Activated naive CD4-positive, alpha-beta T cell treated with anti-CD3 and anti-CD28 coated beads, Interleukin-2, amount 50 U/mL, for 72 hours (primary cell): ENCODE results near the gene EXOC6. TPM values are rescaled to one million over a fixed set of nuclear protein-coding genes. Genes with fewer than 3 reads are reported as not detected.
A peak's percentile ranks its signal among the peaks of the same experiment; 100 is the strongest.

Experiments
- ATAC-seq, 2 donors: fragments of 150-1000 bp; cut with Tn5 transposase; 2 replicates each; pipeline ENCODE4 v1.10.0; 2021; ENCODE audit warnings: mild to moderate bottlenecking in 2 of 2, moderate library complexity in 2 of 2
- DNase-seq, 2 donors: peaks; one replicate each; pipeline ENCODE4 v3.0.0; 2021 to 2022; ENCODE audit warnings: low spot score in 2 of 2
- H3K27ac Mint-ChIP-seq, 2 donors: one replicate each; pipeline ENCODE4 v1.8.0; 2022; ENCODE audit warnings: mild to moderate bottlenecking in 2 of 2, mixed read lengths in 2 of 2
- H3K36me3 Mint-ChIP-seq, 2 donors: one replicate each; pipeline ENCODE4 v1.8.0; 2022; ENCODE audit warnings: mixed read lengths in 2 of 2
- H3K9me3 Mint-ChIP-seq, 2 donors: one replicate each; pipeline ENCODE4 v1.8.0; 2022; ENCODE audit warnings: mixed read lengths in 2 of 2
- total RNA-seq, 2 donors: library from RNA; stranded (reverse); gene quantifications; one replicate each; pipeline ENCODE4 v1.2.3, GENCODE V29; 2022

Gene EXOC6
- total RNA-seq, 2 donors from 2014 or later, result 12.1 to 17.6 TPM

GRCh38 chr10:93060887-93061593, 212.7 kb downstream of the EXOC6 start:
- Mint-ChIP-seq H3K27ac (no peak overlapping the region), H3K9me3 (no peaks in the 10 kb centered on the region), H3K36me3 (peaks cover 5 to 6% of the 10 kb centered on the region in 2 donors)
- DNase-seq (no peak), ATAC-seq (no peak)

- H3K27ac Mint-ChIP-seq, result peak overlapping the region in 1 of 2 donors; percentile 28
- DNase-seq (no peak), ATAC-seq (peak; percentile 41 to 42)
- H3K36me3 Mint-ChIP-seq, result peaks cover 5 to 6% of the 10 kb centered on the region in 2 donors
- no peaks in the 10 kb centered on the region for H3K9me3 Mint-ChIP-seq
Observed at GRCh38 chr10:93061594-93062513, 213.5 kb downstream of the EXOC6 start.

- ATAC-seq (peak; percentile 74 to 91), DNase-seq (peak in 1 of 2 donors; percentile 80)
- peak overlapping the region in 1 of 2 donors; percentile 28 for H3K27ac Mint-ChIP-seq
- H3K36me3 Mint-ChIP-seq, result peaks cover 5 to 6% of the 10 kb centered on the region in 2 donors
- no peaks in the 10 kb centered on the region for H3K9me3 Mint-ChIP-seq
Observed at GRCh38 chr10:93062514-93063143, 214.3 kb downstream of the EXOC6 start.

- no peaks in the 10 kb centered on the region for H3K9me3 Mint-ChIP-seq
- H3K36me3 Mint-ChIP-seq, result peaks cover 0 to 6% of the 10 kb centered on the region in 2 donors
- no peak overlapping the region for H3K27ac Mint-ChIP-seq
- no peak for DNase-seq
- ATAC-seq, result no peak
Observed at GRCh38 chr10:93063144-93063976, 215.0 kb downstream of the EXOC6 start.

- Mint-ChIP-seq H3K9me3 (no peaks in the 10 kb centered on the region), H3K27ac (no peak overlapping the region), H3K36me3 (peaks cover 0 to 6% of the 10 kb centered on the region in 2 donors)
- DNase-seq (no peak), ATAC-seq (no peak)
Observed at GRCh38 chr10:93063977-93064660, 215.8 kb downstream of the EXOC6 start.

GRCh38 chr10:93064874-93065660, 216.7 kb downstream of the EXOC6 start:
- no peak for ATAC-seq
- H3K36me3 Mint-ChIP-seq, result peaks cover 0 to 2% of the 10 kb centered on the region in 2 donors
- no peaks in the 10 kb centered on the region for H3K9me3 Mint-ChIP-seq
- H3K27ac Mint-ChIP-seq, result no peak overlapping the region
- no peak for DNase-seq

- ATAC-seq, result no peak
- Mint-ChIP-seq H3K9me3 (no peaks in the 10 kb centered on the region), H3K36me3 (no peaks in the 10 kb centered on the region), H3K27ac (no peak overlapping the region)
- no peak for DNase-seq
Observed at GRCh38 chr10:93065675-93066543, 217.6 kb downstream of the EXOC6 start.

- DNase-seq (no peak), ATAC-seq (no peak)
- Mint-ChIP-seq H3K36me3 (no peaks in the 10 kb centered on the region), H3K9me3 (no peaks in the 10 kb centered on the region), H3K27ac (no peak overlapping the region)
Observed at GRCh38 chr10:93066544-93066913, 218.2 kb downstream of the EXOC6 start.

GRCh38 chr10:93067443-93068365, 219.4 kb downstream of the EXOC6 start:
- no peak for DNase-seq
- no peak overlapping the region for H3K27ac Mint-ChIP-seq
- H3K9me3 Mint-ChIP-seq, result no peaks in the 10 kb centered on the region
- no peak for ATAC-seq
- peaks cover 0 to 5% of the 10 kb centered on the region in 2 donors for H3K36me3 Mint-ChIP-seq

GRCh38 chr10:93068411-93069244, 220.3 kb downstream of the EXOC6 start:
- ATAC-seq (peak in 1 of 2 donors; percentile 31), DNase-seq (no peak)
- no peak overlapping the region for H3K27ac Mint-ChIP-seq
- peaks cover 0 to 5% of the 10 kb centered on the region in 2 donors for H3K36me3 Mint-ChIP-seq
- H3K9me3 Mint-ChIP-seq, result no peaks in the 10 kb centered on the region

GRCh38 chr10:93069245-93069561, 220.9 kb downstream of the EXOC6 start:
- DNase-seq (no peak), ATAC-seq (no peak)
- Mint-ChIP-seq H3K27ac (no peak overlapping the region), H3K36me3 (peaks cover under 1 to 5% of the 10 kb centered on the region in 2 donors), H3K9me3 (no peaks in the 10 kb centered on the region)

- no peaks in the 10 kb centered on the region for H3K9me3 Mint-ChIP-seq
- DNase-seq (no peak), ATAC-seq (no peak)
- H3K36me3 Mint-ChIP-seq, result peaks cover 4 to 9% of the 10 kb centered on the region in 2 donors
- no peak overlapping the region for H3K27ac Mint-ChIP-seq
Observed at GRCh38 chr10:93070378-93071176, 222.3 kb downstream of the EXOC6 start.
